ENCODE data around the gene CCER1. TPM values are rescaled to one million over a fixed set of nuclear protein-coding genes. Genes with fewer than 3 reads are reported as not detected.

CCER1 gene
- total and polyA plus RNA-seq, 9 of the 15 experiments (the other 6 are each of a cell fraction or from before 2014, with no cell fraction given), result not detected

- TF ChIP-seq NR2F6 (CRISPR knock-in tag; IDR thresholded peaks at IDR 0.05) (no peak), ZNF134 (CRISPR knock-in tag; conservative IDR thresholded peaks at IDR 0.05) (no peak), ARID4B (CRISPR knock-in tag; IDR thresholded peaks at IDR 0.05) (no peak), GMEB1 (CRISPR knock-in tag; IDR thresholded peaks at IDR 0.05) (no peak), ZNF512 (tag; IDR thresholded peaks at IDR 0.05) (no peak), CSDE1 (IDR thresholded peaks at IDR 0.05) (no peak)
Observed at GRCh38 chr12:90954921-90955320, at the start of gene CCER1 (continued).

Measured in K562 (cell line).